A549 (cell line): ENCODE results near the gene ABCC9. TPM values are rescaled to one million over a fixed set of nuclear protein-coding genes. Genes with fewer than 3 reads are reported as not detected.

Source experiments
- ATAC-seq, 2 experiments: fragments of 200-7000 bp in 1 of 2; fragments of >200 bp in 1 of 2; cut with Nextera tagmentation in 1 of 2; cut with Tn5 transposase in 1 of 2; 3 replicates each; pipeline versions ENCODE4 v1.8.0 to v1.9.1; 2018 to 2020; ENCODE audit warnings: mild to moderate bottlenecking in 1 of 2, moderate library complexity in 1 of 2
- CTCF ChIA-PET: fragments of 300-600 bp; sonication (Branson Sonifier 250); formaldehyde crosslinking; extraction: SDS; loops from one replicate; lab custom pipeline; 2021; ENCODE audit warnings: antibody characterized with exemption, inconsistent platforms; lab: Yijun Ruan, JAX
- POLR2A ChIA-PET: fragments of 350-600 bp; formaldehyde crosslinking; extraction: SDS; loops from one replicate; lab custom pipeline; 2021; ENCODE audit warnings: antibody characterized with exemption, inconsistent platforms; lab: Yijun Ruan, JAX
- DNase-seq, 2 experiments: peaks; one replicate each; pipeline versions ENCODE4 v3.0.0 to v3.0.0-alpha.2; 2011 to 2016; ENCODE audit warnings: low read depth in 1 of 2, low spot score in 1 of 2
- FAIRE-seq: peaks from 2 replicates; lab custom pipeline; 2011; peaks lifted over from hg19 to GRCh38; lab: Jason Lieb, UNC
- H3K27ac ChIP-seq, 2 experiments: fragments of >200 bp; sonication (Bioruptor Twin); formaldehyde crosslinking; 3 replicates each; pipeline ENCODE4 v1.5.1; 2016 to 2017
- H3K4me1 ChIP-seq: fragments of >200 bp; sonication (Bioruptor Twin); formaldehyde crosslinking; 3 replicates; pipeline ENCODE4 v1.6.1; 2016
- H3K4me2 ChIP-seq: fragments of >200 bp; sonication (Bioruptor Twin); formaldehyde crosslinking; 3 replicates; pipeline ENCODE4 v1.6.1; 2016
- H3K4me3 ChIP-seq: fragments of >200 bp; sonication (Bioruptor Twin); formaldehyde crosslinking; 3 replicates; pipeline ENCODE4 v1.5.1; 2016
- H3K9me3 ChIP-seq: fragments of >200 bp; sonication (Bioruptor Twin); formaldehyde crosslinking; 3 replicates; pipeline ENCODE4 v1.6.1; 2016
- CBX8 ChIP-seq: fragments of 200-600 bp; sonication (generic); IDR thresholded peaks from 2 replicates; pipeline ENCODE4 v1.6.1; 2016
- CEBPB ChIP-seq, 2 experiments: fragments of >200 bp in 1 of 2; sonication (Bioruptor Twin) in 1 of 2; formaldehyde crosslinking in 1 of 2; IDR thresholded peaks; 2 replicates each; pipeline ENCODE4 v1.6.1; 2012 to 2016
- CHD4 ChIP-seq: fragments of 200-600 bp; sonication (generic); IDR thresholded peaks from 2 replicates; pipeline ENCODE4 v1.6.1; 2016; ENCODE audit warnings: antibody characterized with exemption, mild to moderate bottlenecking, borderline replicate concordance
- E2F6 ChIP-seq: IDR thresholded peaks from 2 replicates; pipeline ENCODE4 v1.6.1; 2012; ENCODE audit warnings: low read depth, borderline replicate concordance
- ELK1 ChIP-seq: fragments of 150-350 bp; IDR thresholded peaks from 2 replicates; pipeline ENCODE4 v1.6.1; 2014; ENCODE audit warnings: low read depth, mild to moderate bottlenecking, low read length
- EP300 ChIP-seq, 2 experiments: fragments of >200 bp; sonication (Bioruptor Twin); formaldehyde crosslinking; IDR thresholded peaks; 2 replicates in 1 of 2; 3 replicates in 1 of 2; pipeline ENCODE4 v1.6.1; 2016 to 2017
- FOXS1 ChIP-seq: fragments of 250-450 bp; sonication (Bioruptor Pico); IDR thresholded peaks from 2 replicates; pipeline ENCODE4 v1.5.0; 2020; ENCODE audit warnings: mild to moderate bottlenecking, moderate library complexity
- JUN ChIP-seq, 2 experiments: fragments of >200 bp; sonication (Bioruptor Twin); formaldehyde crosslinking; IDR thresholded peaks; 2 replicates in 1 of 2; 3 replicates in 1 of 2; pipeline ENCODE4 v1.6.1; 2016 to 2017
- KDM1A ChIP-seq: fragments of 200-600 bp; sonication (generic); IDR thresholded peaks from 2 replicates; pipeline ENCODE4 v1.6.1; 2016; ENCODE audit warnings: low read depth, mild to moderate bottlenecking
- MAFK ChIP-seq: fragments of 450-650 bp; IDR thresholded peaks from 2 replicates; pipeline ENCODE4 v1.6.1; 2014; ENCODE audit not compliant: partially characterized antibody
- MAX ChIP-seq: IDR thresholded peaks from 2 replicates; pipeline ENCODE4 v1.6.1; 2012
- MAZ ChIP-seq: fragments of 150-350 bp; IDR thresholded peaks from 2 replicates; pipeline ENCODE4 v1.6.1; 2014; ENCODE audit warnings: antibody characterized with exemption, low read depth, low read length, borderline replicate concordance
- NFE2L2 ChIP-seq: fragments of 150-350 bp; conservative IDR thresholded peaks from 2 replicates; pipeline ENCODE4 v1.6.1; 2014; ENCODE audit warnings: low read length
- POLR2AphosphoS2 ChIP-seq: conservative IDR thresholded peaks from 2 replicates; pipeline ENCODE4 v1.6.1; 2012; ENCODE audit warnings: low read length, improper control_type of control experiment, inconsistent platforms
- RAD21 ChIP-seq, 2 experiments: fragments of >200 bp in 1 of 2; sonication (Bioruptor Twin) in 1 of 2; formaldehyde crosslinking in 1 of 2; IDR thresholded peaks in 1 of 2; conservative IDR thresholded peaks in 1 of 2; 2 replicates in 1 of 2; 3 replicates in 1 of 2; pipeline ENCODE4 v1.6.1; 2012 to 2018; ENCODE audit warnings: inconsistent platforms in 1 of 2
- RNF2 ChIP-seq: fragments of 200-600 bp; sonication (generic); IDR thresholded peaks from 2 replicates; pipeline ENCODE4 v1.6.1; 2016; ENCODE audit warnings: low read depth, mild to moderate bottlenecking, antibody characterized with exemption, moderate library complexity, borderline replicate concordance
- SMC3 ChIP-seq: fragments of >200 bp; sonication (Bioruptor Twin); formaldehyde crosslinking; IDR thresholded peaks from 3 replicates; pipeline ENCODE4 v1.6.1; 2018; ENCODE audit warnings: inconsistent platforms
- TFCP2L1 ChIP-seq: fragments of 250-450 bp; sonication (Bioruptor Pico); IDR thresholded peaks from 2 replicates; pipeline ENCODE4 v1.5.0; 2021; ENCODE audit warnings: mild to moderate bottlenecking
- ZC3H11A ChIP-seq: fragments of 450-650 bp; IDR thresholded peaks from 2 replicates; pipeline ENCODE4 v1.6.1; 2014; ENCODE audit warnings: antibody characterized with exemption, mild to moderate bottlenecking
- ZFP36 ChIP-seq: fragments of 450-650 bp; IDR thresholded peaks from 2 replicates; pipeline ENCODE4 v1.6.1; 2014; ENCODE audit warnings: borderline replicate concordance; ENCODE audit not compliant: partially characterized antibody
- ZSCAN20 ChIP-seq: fragments of 250-450 bp; sonication (Bioruptor Pico); IDR thresholded peaks from 2 replicates; pipeline ENCODE4 v1.8.0; 2022; ENCODE audit warnings: mild to moderate bottlenecking, moderate library complexity
- WGBS: methylation state at CpG from one replicate; pipeline ENCODE4 v1.1.6; 2017; ENCODE audit errors: missing lambda C conversion rate; 5-methylcytosine and 5-hydroxymethylcytosine counted together
- polyA plus RNA-seq, 4 experiments: library from polyadenylated mRNA; depleted of rRNA in 3 of 4; stranded (reverse); fragments of >200 nt; fragmentation: RNase III in 1 of 4; extraction: RNeasy Plus Mini Kit Qiagen cat#74134 plus additional on column Dnase treatment in 1 of 4; gene quantifications; 2 replicates in 3 of 4; 3 replicates in 1 of 4; pipeline ENCODE4 v1.2.3, GENCODE V29; 2011 to 2017
- TF ChIP-seq, protein P1 (sequence below): fragments of 450-650 bp; IDR thresholded peaks from 2 replicates; pipeline ENCODE4 v1.6.1; 2014; ENCODE audit warnings: antibody characterized with exemption
- TF ChIP-seq, protein P2 (sequence below): IDR thresholded peaks from 2 replicates; pipeline ENCODE4 v1.6.1; 2012
- TF ChIP-seq, protein P3 (sequence below): fragments of 250-450 bp; sonication (Bioruptor Pico); IDR thresholded peaks from 2 replicates; pipeline ENCODE4 v1.5.0; 2021; ENCODE audit warnings: mild to moderate bottlenecking, moderate library complexity, borderline replicate concordance

Gene ABCC9
- polyA plus RNA-seq, 2 of the 4 experiments (the other 2 are of a cell fraction): 0.01 TPM; not detected in 1

- no peak for DNase-seq
- ChIA-PET POLR2A (no interaction called here), CTCF (interaction anchor here (1.9 to 3.7 kb wide), 2 partner anchors 292 to 308 kb away, joined by 9 to 76 read pairs; no protein-coding TSS in a partner anchor)
- Histone ChIP-seq H3K4me3 (no peak overlapping the region), H3K27ac (no peak overlapping the region), H3K9me3 (no peaks in the 10 kb centered on the region), H3K4me2 (no peak overlapping the region), H3K4me1 (no peaks in the 10 kb centered on the region)
- ATAC-seq: no peak
- TF ChIP-seq E2F6 (no peak), ZC3H11A (no peak), POLR2AphosphoS2 (no peak), CEBPB (IDR thresholded peaks at IDR 0.05) (no peak), EP300 (IDR thresholded peaks at IDR 0.05) (no peak), CBX8 (no peak), CHD4 (no peak), MAFK (no peak), TFCP2L1 (no peak), NFE2L2 (no peak), FOXS1 (CRISPR knock-in tag) (no peak), MAX (no peak), ZFP36 (no peak), RAD21 (conservative IDR thresholded peaks at IDR 0.05 in 1 of 2, IDR thresholded peaks at IDR 0.05 in 1 of 2) (no peak)
- TF ChIP-seq, protein P1, sequence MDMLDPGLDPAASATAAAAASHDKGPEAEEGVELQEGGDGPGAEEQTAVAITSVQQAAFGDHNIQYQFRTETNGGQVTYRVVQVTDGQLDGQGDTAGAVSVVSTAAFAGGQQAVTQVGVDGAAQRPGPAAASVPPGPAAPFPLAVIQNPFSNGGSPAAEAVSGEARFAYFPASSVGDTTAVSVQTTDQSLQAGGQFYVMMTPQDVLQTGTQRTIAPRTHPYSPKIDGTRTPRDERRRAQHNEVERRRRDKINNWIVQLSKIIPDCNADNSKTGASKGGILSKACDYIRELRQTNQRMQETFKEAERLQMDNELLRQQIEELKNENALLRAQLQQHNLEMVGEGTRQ: no peak
- TF ChIP-seq, protein P2, sequence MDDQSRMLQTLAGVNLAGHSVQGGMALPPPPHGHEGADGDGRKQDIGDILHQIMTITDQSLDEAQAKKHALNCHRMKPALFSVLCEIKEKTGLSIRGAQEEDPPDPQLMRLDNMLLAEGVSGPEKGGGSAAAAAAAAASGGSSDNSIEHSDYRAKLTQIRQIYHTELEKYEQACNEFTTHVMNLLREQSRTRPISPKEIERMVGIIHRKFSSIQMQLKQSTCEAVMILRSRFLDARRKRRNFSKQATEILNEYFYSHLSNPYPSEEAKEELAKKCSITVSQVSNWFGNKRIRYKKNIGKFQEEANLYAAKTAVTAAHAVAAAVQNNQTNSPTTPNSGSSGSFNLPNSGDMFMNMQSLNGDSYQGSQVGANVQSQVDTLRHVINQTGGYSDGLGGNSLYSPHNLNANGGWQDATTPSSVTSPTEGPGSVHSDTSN: no peak
- WGBS: 47% methylated on average over 1 of the region's 1 CpG
- no peak for FAIRE-seq
Observed at GRCh38 chr12:21988619-21989018, 47.4 kb upstream of the ABCC9 start.

DNA sequence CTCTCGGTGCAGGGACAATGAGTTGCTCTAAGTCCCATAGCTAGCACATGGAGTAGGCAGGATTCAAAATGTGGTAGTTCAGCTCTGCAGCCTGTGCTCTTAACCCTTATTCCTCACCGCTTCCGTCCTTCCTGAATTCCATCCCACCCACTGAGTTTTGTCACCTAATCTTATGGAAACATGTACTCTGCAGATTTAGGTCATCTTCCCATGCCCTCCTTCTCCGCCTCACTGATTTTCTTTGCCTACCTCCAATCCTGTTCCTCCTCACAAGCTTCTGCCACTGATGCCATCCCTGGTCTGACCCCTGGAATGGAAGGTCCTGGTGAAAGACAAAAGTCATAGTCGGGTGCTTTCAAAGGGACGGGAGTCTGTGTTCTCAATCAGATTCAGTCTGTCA lies 46.5 kb upstream of the ABCC9 start:
- CTCF ChIA-PET: interaction anchor here (1.4 kb wide), 1 partner anchor 290 kb away, joined by 6 read pairs; no protein-coding TSS in a partner anchor

DNA sequence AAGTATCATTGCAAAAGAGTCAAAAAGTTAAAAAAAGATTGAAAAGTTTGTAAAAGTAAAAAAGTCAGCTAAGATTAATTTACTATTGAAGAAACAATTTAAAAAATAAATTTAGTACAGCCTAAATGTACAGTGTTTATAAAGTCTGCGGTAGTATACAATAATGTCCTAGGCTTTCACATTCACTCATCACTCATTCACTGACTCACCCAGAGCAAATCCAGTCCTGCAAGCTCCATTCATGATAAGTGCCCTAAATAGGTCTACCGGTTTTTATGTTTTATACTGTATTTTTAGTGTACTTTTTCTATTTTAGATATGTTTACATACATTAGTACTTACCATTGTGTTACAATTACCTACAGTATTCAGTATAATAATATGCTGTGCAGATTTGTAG lies 43.9 kb upstream of the ABCC9 start:
- 62% methylated on average over 2 of the region's 2 CpGs for WGBS
- no peaks in the 10 kb centered on the region for H3K9me3 ChIP-seq
- ChIA-PET POLR2A (no interaction called here), CTCF (interaction anchor here (1.0 to 1.2 kb wide), 2 partner anchors 42 to 287 kb away, joined by 4 to 6 read pairs; no protein-coding TSS in a partner anchor)
- TF ChIP-seq RNF2: no peak
- TF ChIP-seq KDM1A: no peak
- TF ChIP-seq, protein P1: no peak
- TF ChIP-seq, protein P3, sequence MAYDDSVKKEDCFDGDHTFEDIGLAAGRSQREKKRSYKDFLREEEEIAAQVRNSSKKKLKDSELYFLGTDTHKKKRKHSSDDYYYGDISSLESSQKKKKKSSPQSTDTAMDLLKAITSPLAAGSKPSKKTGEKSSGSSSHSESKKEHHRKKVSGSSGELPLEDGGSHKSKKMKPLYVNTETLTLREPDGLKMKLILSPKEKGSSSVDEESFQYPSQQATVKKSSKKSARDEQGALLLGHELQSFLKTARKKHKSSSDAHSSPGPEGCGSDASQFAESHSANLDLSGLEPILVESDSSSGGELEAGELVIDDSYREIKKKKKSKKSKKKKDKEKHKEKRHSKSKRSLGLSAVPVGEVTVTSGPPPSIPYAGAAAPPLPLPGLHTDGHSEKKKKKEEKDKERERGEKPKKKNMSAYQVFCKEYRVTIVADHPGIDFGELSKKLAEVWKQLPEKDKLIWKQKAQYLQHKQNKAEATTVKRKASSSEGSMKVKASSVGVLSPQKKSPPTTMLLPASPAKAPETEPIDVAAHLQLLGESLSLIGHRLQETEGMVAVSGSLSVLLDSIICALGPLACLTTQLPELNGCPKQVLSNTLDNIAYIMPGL (CRISPR knock-in tag): no peak
- TF ChIP-seq ZC3H11A: no peak
- TF ChIP-seq JUN (IDR thresholded peaks at IDR 0.05): no peak
- no peak for TF ChIP-seq ZSCAN20 (CRISPR knock-in tag)
- TF ChIP-seq ELK1: no peak
- no peak for TF ChIP-seq MAZ
- no peak for DNase-seq
- H3K27ac ChIP-seq: no peak overlapping the region
- H3K4me1 ChIP-seq: no peaks in the 10 kb centered on the region
- no peak for FAIRE-seq
- no peak overlapping the region for H3K4me3 ChIP-seq
- ATAC-seq: no peak
- no peak overlapping the region for H3K4me2 ChIP-seq

More for the DNA sequence above, 46.5 kb upstream of the ABCC9 start:
- FAIRE-seq (no peak), ATAC-seq (no peak), DNase-seq (no peak)
- no peak overlapping the region for H3K27ac ChIP-seq
- POLR2A ChIA-PET: no interaction called here
- TF ChIP-seq RNF2: no peak
- no peak for TF ChIP-seq SMC3
- no peak overlapping the region for H3K4me3 ChIP-seq
- no peaks in the 10 kb centered on the region for H3K4me1 ChIP-seq
- no peaks in the 10 kb centered on the region for H3K9me3 ChIP-seq
- no peak overlapping the region for H3K4me2 ChIP-seq
- WGBS: 68% methylated on average over 6 of the region's 6 CpGs
